HEK293 (cell line): ENCODE data around the gene SLC25A12.
A peak's percentile ranks its signal among the peaks of the same experiment; 100 is the strongest.

Experiments used
- FEZF1 ChIP-seq: fragments of 450-650 bp; formaldehyde crosslinking; IDR thresholded peaks from 2 replicates; pipeline ENCODE4 v1.5.1; 2016; ENCODE audit warnings: missing biosample characterization, missing genetic modification characterization
- HOXD13 ChIP-seq: sonication (generic); formaldehyde crosslinking; IDR thresholded peaks from 2 replicates; pipeline ENCODE4 v1.8.0; 2022; ENCODE audit warnings: missing genetic modification reagents, borderline replicate concordance
- KLF1 ChIP-seq: fragments of 450-650 bp; formaldehyde crosslinking; IDR thresholded peaks from 2 replicates; pipeline ENCODE4 v1.5.1; 2016; ENCODE audit warnings: missing biosample characterization, missing genetic modification characterization
- MZF1 ChIP-seq: fragments of 450-650 bp; formaldehyde crosslinking; IDR thresholded peaks from 2 replicates; pipeline ENCODE4 v1.5.1; 2017; ENCODE audit warnings: missing biosample characterization, missing genetic modification characterization, borderline replicate concordance
- ZBTB17 ChIP-seq: fragments of 450-650 bp; formaldehyde crosslinking; IDR thresholded peaks from 2 replicates; pipeline ENCODE4 v1.5.1; 2016; ENCODE audit warnings: missing biosample characterization, missing genetic modification characterization
- ZBTB20 ChIP-seq: fragments of 450-650 bp; formaldehyde crosslinking; IDR thresholded peaks from 2 replicates; pipeline ENCODE4 v1.5.1; 2016; ENCODE audit warnings: missing biosample characterization, missing genetic modification characterization
- ZBTB26 ChIP-seq: fragments of 450-650 bp; formaldehyde crosslinking; optimal IDR thresholded peaks from 2 replicates; pipeline ENCODE3; 2016; ENCODE audit warnings: missing biosample characterization, mild to moderate bottlenecking, missing genetic modification characterization
- ZFP41 ChIP-seq: fragments of 450-650 bp; formaldehyde crosslinking; IDR thresholded peaks from 2 replicates; pipeline ENCODE4 v1.5.1; 2016; ENCODE audit warnings: missing biosample characterization, missing genetic modification characterization, borderline replicate concordance
- ZNF121 ChIP-seq: fragments of 450-650 bp; formaldehyde crosslinking; IDR thresholded peaks from 2 replicates; pipeline ENCODE4 v1.5.1; 2016; ENCODE audit warnings: missing biosample characterization, missing genetic modification characterization
- ZNF175 ChIP-seq: fragments of 450-650 bp; formaldehyde crosslinking; IDR thresholded peaks from 2 replicates; pipeline ENCODE4 v1.5.1; 2016; ENCODE audit warnings: missing biosample characterization, missing genetic modification characterization
- ZNF184 ChIP-seq: fragments of 450-650 bp; IDR thresholded peaks from 2 replicates; pipeline ENCODE4 v1.5.1; 2018; ENCODE audit warnings: missing biosample characterization, mild to moderate bottlenecking, missing genetic modification characterization
- ZNF239 ChIP-seq: fragments of 450-650 bp; formaldehyde crosslinking; IDR thresholded peaks from 2 replicates; pipeline ENCODE4 v1.5.1; 2016; ENCODE audit warnings: missing biosample characterization, missing genetic modification characterization
- ZNF24 ChIP-seq: fragments of 450-650 bp; formaldehyde crosslinking; IDR thresholded peaks from 2 replicates; pipeline ENCODE4 v1.5.1; 2016; ENCODE audit warnings: missing biosample characterization, missing genetic modification characterization
- ZNF302 ChIP-seq: fragments of 450-650 bp; formaldehyde crosslinking; IDR thresholded peaks from 2 replicates; pipeline ENCODE4 v1.5.1; 2016; ENCODE audit warnings: missing biosample characterization, missing genetic modification characterization, low read depth
- ZNF311 ChIP-seq: fragments of 450-650 bp; formaldehyde crosslinking; IDR thresholded peaks from 2 replicates; pipeline ENCODE4 v1.5.1; 2017; ENCODE audit warnings: missing biosample characterization, missing genetic modification characterization, borderline replicate concordance
- ZNF473 ChIP-seq: fragments of 450-650 bp; formaldehyde crosslinking; IDR thresholded peaks from 2 replicates; pipeline ENCODE4 v1.5.1; 2017; ENCODE audit warnings: missing biosample characterization, missing genetic modification characterization
- ZNF558 ChIP-seq: fragments of 450-650 bp; formaldehyde crosslinking; IDR thresholded peaks from 2 replicates; pipeline ENCODE4 v1.5.1; 2016; ENCODE audit warnings: missing biosample characterization, missing genetic modification characterization
- ZNF571 ChIP-seq: fragments of 450-650 bp; formaldehyde crosslinking; IDR thresholded peaks from 2 replicates; pipeline ENCODE4 v1.5.0; 2017; ENCODE audit warnings: missing biosample characterization, missing genetic modification characterization
- ZNF585B ChIP-seq: fragments of 450-650 bp; formaldehyde crosslinking; IDR thresholded peaks from 2 replicates; pipeline ENCODE4 v1.5.1; 2016; ENCODE audit warnings: missing biosample characterization, missing genetic modification characterization
- ZNF610 ChIP-seq: fragments of 450-650 bp; formaldehyde crosslinking; IDR thresholded peaks from 2 replicates; pipeline ENCODE4 v1.5.1; 2016; ENCODE audit warnings: missing biosample characterization, missing genetic modification characterization, borderline replicate concordance
- ZNF626 ChIP-seq: fragments of 450-650 bp; sonication (Bioruptor Pico); formaldehyde crosslinking; IDR thresholded peaks from 2 replicates; pipeline ENCODE4 v1.5.1; 2018; ENCODE audit warnings: missing biosample characterization, missing genetic modification characterization, inconsistent platforms
- ZNF704 ChIP-seq: fragments of 450-650 bp; formaldehyde crosslinking; IDR thresholded peaks from 2 replicates; pipeline ENCODE4 v1.5.1; 2016; ENCODE audit warnings: missing biosample characterization, missing genetic modification characterization
- ZNF830 ChIP-seq: fragments of 450-650 bp; IDR thresholded peaks from 2 replicates; pipeline ENCODE4 v1.5.0; 2018; ENCODE audit warnings: missing biosample characterization, missing genetic modification characterization, low read depth, mild to moderate bottlenecking, moderate library complexity
- ZNF843 ChIP-seq: fragments of 450-650 bp; formaldehyde crosslinking; IDR thresholded peaks from 2 replicates; pipeline ENCODE4 v1.5.1; 2016; ENCODE audit warnings: missing biosample characterization, missing genetic modification characterization
- ZSCAN18 ChIP-seq: fragments of 450-650 bp; formaldehyde crosslinking; IDR thresholded peaks from 2 replicates; pipeline ENCODE4 v1.5.1; 2016; ENCODE audit warnings: missing biosample characterization, missing genetic modification characterization
- TF ChIP-seq, protein P1 (sequence below): fragments of 450-650 bp; formaldehyde crosslinking; IDR thresholded peaks from 2 replicates; pipeline ENCODE4 v1.5.1; 2017; ENCODE audit warnings: missing biosample characterization, mild to moderate bottlenecking, missing genetic modification characterization, moderate library complexity
- TF ChIP-seq, protein P2 (sequence below): fragments of 450-650 bp; formaldehyde crosslinking; conservative IDR thresholded peaks from 2 replicates; pipeline ENCODE4 v1.5.1; 2016; ENCODE audit warnings: low read depth, missing biosample characterization, missing genetic modification characterization
- TF ChIP-seq, protein P3 (sequence below): fragments of 450-650 bp; formaldehyde crosslinking; IDR thresholded peaks from 2 replicates; pipeline ENCODE4 v1.5.1; 2016; ENCODE audit warnings: missing biosample characterization, missing genetic modification characterization, borderline replicate concordance
- TF ChIP-seq, protein P4 (sequence below): fragments of 450-650 bp; formaldehyde crosslinking; IDR thresholded peaks from 2 replicates; pipeline ENCODE4 v1.5.1; 2016; ENCODE audit warnings: missing biosample characterization, missing genetic modification characterization

The SLC25A12 gene

DNA sequence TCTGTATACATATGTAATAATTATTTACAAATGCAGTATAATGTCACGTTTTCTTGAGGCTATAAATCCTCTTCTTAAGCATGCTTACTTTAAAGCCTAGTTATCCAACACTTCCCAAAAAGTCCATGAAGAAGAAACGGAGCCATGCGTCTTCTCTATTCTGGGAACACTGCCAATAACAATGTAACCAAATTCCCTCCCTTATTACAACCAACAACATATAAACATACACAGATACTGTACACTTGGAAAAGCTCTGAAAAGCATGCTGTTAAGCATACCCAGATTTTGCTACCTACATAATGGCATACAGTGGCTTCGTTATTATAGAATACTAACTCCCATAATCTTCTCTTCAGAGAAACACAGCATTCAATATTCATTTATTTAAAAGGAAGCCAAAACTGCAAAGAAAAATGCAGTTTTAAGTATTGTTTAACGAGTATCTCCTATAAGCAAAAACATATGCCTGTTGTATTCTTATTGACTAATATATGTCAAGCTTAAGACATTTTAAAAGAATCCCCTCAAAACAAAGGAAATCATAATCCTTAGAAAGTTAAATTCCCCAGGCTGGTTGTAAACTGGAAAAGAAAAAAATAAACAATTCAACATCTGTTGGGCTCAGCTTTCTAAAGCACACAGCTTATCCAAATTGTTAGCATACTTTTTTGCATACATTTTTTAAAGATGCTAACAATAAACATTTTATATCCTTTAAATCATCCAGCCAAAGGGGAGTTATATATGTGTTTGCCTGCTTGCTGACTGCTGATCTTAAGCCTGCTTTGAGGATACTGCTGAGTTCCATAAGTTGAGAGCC lies 83.4 kb downstream of the SLC25A12 start (continued):
- TF ChIP-seq, protein P1, sequence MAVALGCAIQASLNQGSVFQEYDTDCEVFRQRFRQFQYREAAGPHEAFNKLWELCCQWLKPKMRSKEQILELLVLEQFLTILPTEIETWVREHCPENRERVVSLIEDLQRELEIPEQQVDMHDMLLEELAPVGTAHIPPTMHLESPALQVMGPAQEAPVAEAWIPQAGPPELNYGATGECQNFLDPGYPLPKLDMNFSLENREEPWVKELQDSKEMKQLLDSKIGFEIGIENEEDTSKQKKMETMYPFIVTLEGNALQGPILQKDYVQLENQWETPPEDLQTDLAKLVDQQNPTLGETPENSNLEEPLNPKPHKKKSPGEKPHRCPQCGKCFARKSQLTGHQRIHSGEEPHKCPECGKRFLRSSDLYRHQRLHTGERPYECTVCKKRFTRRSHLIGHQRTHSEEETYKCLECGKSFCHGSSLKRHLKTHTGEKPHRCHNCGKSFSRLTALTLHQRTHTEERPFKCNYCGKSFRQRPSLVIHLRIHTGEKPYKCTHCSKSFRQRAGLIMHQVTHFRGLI (tag by site-specific recombination): no peak
- TF ChIP-seq ZNF302 (tag by site-specific recombination) (no peak), ZBTB20 (no peak), ZNF121 (no peak), ZNF830 (tag by site-specific recombination) (no peak), FEZF1 (tag by site-specific recombination) (peak; percentile 55), ZNF239 (tag by site-specific recombination) (no peak), ZNF843 (tag by site-specific recombination) (no peak), ZNF704 (tag by site-specific recombination) (no peak), ZFP41 (tag by site-specific recombination) (no peak), ZNF473 (tag by site-specific recombination) (no peak), ZNF610 (tag by site-specific recombination) (no peak), ZNF585B (tag by site-specific recombination) (no peak), KLF1 (tag by site-specific recombination) (no peak), ZNF571 (tag by site-specific recombination) (no peak), ZNF24 (tag by site-specific recombination) (no peak), HOXD13 (CRISPR knock-in tag) (no peak), ZSCAN18 (tag by site-specific recombination) (no peak), ZNF175 (tag by site-specific recombination) (no peak), MZF1 (tag by site-specific recombination) (peak; percentile 72; the same call in 1 of the 2 replicates), ZBTB26 (no peak), ZNF558 (tag by site-specific recombination) (0 out of 2 replicates have a peak, but pooled peaks have one; percentile 9), ZNF311 (tag by site-specific recombination) (no peak), ZBTB17 (tag by site-specific recombination) (no peak), ZNF184 (tag by site-specific recombination) (no peak), ZNF626 (tag by site-specific recombination) (no peak)
- TF ChIP-seq, protein P2, sequence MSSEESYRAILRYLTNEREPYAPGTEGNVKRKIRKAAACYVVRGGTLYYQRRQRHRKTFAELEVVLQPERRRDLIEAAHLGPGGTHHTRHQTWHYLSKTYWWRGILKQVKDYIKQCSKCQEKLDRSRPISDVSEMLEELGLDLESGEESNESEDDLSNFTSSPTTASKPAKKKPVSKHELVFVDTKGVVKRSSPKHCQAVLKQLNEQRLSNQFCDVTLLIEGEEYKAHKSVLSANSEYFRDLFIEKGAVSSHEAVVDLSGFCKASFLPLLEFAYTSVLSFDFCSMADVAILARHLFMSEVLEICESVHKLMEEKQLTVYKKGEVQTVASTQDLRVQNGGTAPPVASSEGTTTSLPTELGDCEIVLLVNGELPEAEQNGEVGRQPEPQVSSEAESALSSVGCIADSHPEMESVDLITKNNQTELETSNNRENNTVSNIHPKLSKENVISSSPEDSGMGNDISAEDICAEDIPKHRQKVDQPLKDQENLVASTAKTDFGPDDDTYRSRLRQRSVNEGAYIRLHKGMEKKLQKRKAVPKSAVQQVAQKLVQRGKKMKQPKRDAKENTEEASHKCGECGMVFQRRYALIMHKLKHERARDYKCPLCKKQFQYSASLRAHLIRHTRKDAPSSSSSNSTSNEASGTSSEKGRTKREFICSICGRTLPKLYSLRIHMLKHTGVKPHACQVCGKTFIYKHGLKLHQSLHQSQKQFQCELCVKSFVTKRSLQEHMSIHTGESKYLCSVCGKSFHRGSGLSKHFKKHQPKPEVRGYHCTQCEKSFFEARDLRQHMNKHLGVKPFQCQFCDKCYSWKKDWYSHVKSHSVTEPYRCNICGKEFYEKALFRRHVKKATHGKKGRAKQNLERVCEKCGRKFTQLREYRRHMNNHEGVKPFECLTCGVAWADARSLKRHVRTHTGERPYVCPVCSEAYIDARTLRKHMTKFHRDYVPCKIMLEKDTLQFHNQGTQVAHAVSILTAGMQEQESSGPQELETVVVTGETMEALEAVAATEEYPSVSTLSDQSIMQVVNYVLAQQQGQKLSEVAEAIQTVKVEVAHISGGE: no peak
- TF ChIP-seq, protein P3, sequence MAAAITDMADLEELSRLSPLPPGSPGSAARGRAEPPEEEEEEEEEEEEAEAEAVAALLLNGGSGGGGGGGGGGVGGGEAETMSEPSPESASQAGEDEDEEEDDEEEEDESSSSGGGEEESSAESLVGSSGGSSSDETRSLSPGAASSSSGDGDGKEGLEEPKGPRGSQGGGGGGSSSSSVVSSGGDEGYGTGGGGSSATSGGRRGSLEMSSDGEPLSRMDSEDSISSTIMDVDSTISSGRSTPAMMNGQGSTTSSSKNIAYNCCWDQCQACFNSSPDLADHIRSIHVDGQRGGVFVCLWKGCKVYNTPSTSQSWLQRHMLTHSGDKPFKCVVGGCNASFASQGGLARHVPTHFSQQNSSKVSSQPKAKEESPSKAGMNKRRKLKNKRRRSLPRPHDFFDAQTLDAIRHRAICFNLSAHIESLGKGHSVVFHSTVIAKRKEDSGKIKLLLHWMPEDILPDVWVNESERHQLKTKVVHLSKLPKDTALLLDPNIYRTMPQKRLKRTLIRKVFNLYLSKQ (tag by site-specific recombination): no peak
- TF ChIP-seq, protein P4, sequence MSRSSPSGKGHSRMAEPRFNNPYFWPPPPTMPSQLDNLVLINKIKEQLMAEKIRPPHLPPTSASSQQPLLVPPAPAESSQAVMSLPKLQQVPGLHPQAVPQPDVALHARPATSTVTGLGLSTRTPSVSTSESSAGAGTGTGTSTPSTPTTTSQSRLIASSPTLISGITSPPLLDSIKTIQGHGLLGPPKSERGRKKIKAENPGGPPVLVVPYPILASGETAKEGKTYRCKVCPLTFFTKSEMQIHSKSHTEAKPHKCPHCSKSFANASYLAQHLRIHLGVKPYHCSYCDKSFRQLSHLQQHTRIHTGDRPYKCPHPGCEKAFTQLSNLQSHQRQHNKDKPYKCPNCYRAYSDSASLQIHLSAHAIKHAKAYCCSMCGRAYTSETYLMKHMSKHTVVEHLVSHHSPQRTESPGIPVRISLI (tag by site-specific recombination): no peak
